SK-N-SH (cell line): ENCODE data around the gene MT1H.

Source experiments
- EZH2phosphoT487 ChIP-seq: fragments of 200-600 bp; sonication (generic); IDR thresholded peaks from 2 replicates; pipeline ENCODE4 v1.6.1; 2017; ENCODE audit warnings: low read depth, mixed run types, mild to moderate bottlenecking, antibody characterized with exemption, moderate library complexity, borderline replicate concordance
- TF ChIP-seq, protein P1 (sequence below): fragments of 200-600 bp; sonication (generic); IDR thresholded peaks from 2 replicates; pipeline ENCODE4 v1.6.1; 2017; ENCODE audit warnings: antibody characterized with exemption, mild to moderate bottlenecking, moderate library complexity

- TF ChIP-seq, protein P1, sequence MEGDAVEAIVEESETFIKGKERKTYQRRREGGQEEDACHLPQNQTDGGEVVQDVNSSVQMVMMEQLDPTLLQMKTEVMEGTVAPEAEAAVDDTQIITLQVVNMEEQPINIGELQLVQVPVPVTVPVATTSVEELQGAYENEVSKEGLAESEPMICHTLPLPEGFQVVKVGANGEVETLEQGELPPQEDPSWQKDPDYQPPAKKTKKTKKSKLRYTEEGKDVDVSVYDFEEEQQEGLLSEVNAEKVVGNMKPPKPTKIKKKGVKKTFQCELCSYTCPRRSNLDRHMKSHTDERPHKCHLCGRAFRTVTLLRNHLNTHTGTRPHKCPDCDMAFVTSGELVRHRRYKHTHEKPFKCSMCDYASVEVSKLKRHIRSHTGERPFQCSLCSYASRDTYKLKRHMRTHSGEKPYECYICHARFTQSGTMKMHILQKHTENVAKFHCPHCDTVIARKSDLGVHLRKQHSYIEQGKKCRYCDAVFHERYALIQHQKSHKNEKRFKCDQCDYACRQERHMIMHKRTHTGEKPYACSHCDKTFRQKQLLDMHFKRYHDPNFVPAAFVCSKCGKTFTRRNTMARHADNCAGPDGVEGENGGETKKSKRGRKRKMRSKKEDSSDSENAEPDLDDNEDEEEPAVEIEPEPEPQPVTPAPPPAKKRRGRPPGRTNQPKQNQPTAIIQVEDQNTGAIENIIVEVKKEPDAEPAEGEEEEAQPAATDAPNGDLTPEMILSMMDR = no peak
- TF ChIP-seq EZH2phosphoT487 = no peak
These were observed 40.6 kb downstream of the MT1H start for GRCh38 chr16:56710181-56710737.
